Lower leg skin (tissue), 3 donors: ENCODE data around the gene ZNF302.

Source experiments
- CTCF ChIP-seq, 3 donors: fragments of 450-650 bp; IDR thresholded peaks; one replicate each; pipeline ENCODE4 v1.5.1; 2016; ENCODE audit warnings: antibody characterized with exemption in 3 of 3, mild to moderate bottlenecking in 3 of 3, moderate library complexity in 2 of 3
- POLR2A ChIP-seq, 2 donors: fragments of 450-650 bp; IDR thresholded peaks; one replicate each; pipeline ENCODE4 v1.6.1; 2016 to 2017; ENCODE audit warnings: antibody characterized with exemption in 2 of 2, mild to moderate bottlenecking in 1 of 2, moderate library complexity in 1 of 2

- TF ChIP-seq CTCF (IDR thresholded peaks at IDR 0.05) (no peak), POLR2A (IDR thresholded peaks at IDR 0.05) (no peak)
Measured at GRCh38 chr19:34661357-34661756, 16.1 kb upstream of the ZNF302 start.
